Measurements from ENCODE around the gene ABHD12.

Gene ABHD12

GRCh38 chr20:25256226-25256859, 134.3 kb downstream of the ABHD12 start:
- Histone ChIP-seq H3K79me2 (ENCODE audit: insufficient read depth, low read length) (peaks cover 22% of the 10 kb centered on the region), H3K9ac (ENCODE audit: low read length) (no peak overlapping the region), H3K4me3 (ENCODE audit: low read depth, low read length, poor library complexity, severe bottlenecking) (no peak overlapping the region), H3K4me2 (ENCODE audit: low read length) (no peak overlapping the region), H3K9me3 (ENCODE audit: low read length) (no peaks in the 10 kb centered on the region), H3K27me3 (ENCODE audit: insufficient read depth, low read length) (no peaks in the 10 kb centered on the region), H3K9me2 (ENCODE audit: low read depth, low read length) (no peaks in the 10 kb centered on the region), H3K27ac (ENCODE audit: low read depth, low read length, poor library complexity, severe bottlenecking) (no peak overlapping the region), H3F3A (ENCODE audit: insufficient read depth, low read length) (no peaks in the 10 kb centered on the region), H4K20me1 (ENCODE audit: insufficient read depth, low read length) (no peaks in the 10 kb centered on the region), H3K4me1 (ENCODE audit: insufficient read depth, low read length, severe bottlenecking) (no peaks in the 10 kb centered on the region), H2AFZ (ENCODE audit: low read length) (no peak overlapping the region), H3K36me3 (ENCODE audit: insufficient read depth, low read length) (peaks cover 25% of the 10 kb centered on the region)
- TF ChIP-seq CTCF (IDR thresholded peaks at IDR 0.05; ENCODE audit: low read length): no peak
- no peak for TF ChIP-seq EZH2 (IDR thresholded peaks at IDR 0.05; ENCODE audit: borderline replicate concordance, low read length)

GRCh38 chr20:25254986-25255680, 135.5 kb downstream of the ABHD12 start:
- H3K36me3 ChIP-seq (ENCODE audit: insufficient read depth, low read length): peaks cover 14% of the 10 kb centered on the region
- H3K4me2 ChIP-seq (ENCODE audit: low read length): no peak overlapping the region
- H3K9ac ChIP-seq (ENCODE audit: low read length): no peak overlapping the region
- no peaks in the 10 kb centered on the region for H3K9me2 ChIP-seq (ENCODE audit: low read depth, low read length)
- peaks cover 34% of the 10 kb centered on the region for H3K79me2 ChIP-seq (ENCODE audit: insufficient read depth, low read length)
- H3K4me3 ChIP-seq (ENCODE audit: low read depth, low read length, poor library complexity, severe bottlenecking): no peak overlapping the region
- H3K4me1 ChIP-seq (ENCODE audit: insufficient read depth, low read length, severe bottlenecking): peaks cover 9% of the 10 kb centered on the region
- TF ChIP-seq EZH2 (IDR thresholded peaks at IDR 0.05; ENCODE audit: borderline replicate concordance, low read length) (no peak), CTCF (IDR thresholded peaks at IDR 0.05; ENCODE audit: low read length) (no peak)
- no peaks in the 10 kb centered on the region for H3K9me3 ChIP-seq (ENCODE audit: low read length)
- no peak overlapping the region for H2AFZ ChIP-seq (ENCODE audit: low read length)
- no peaks in the 10 kb centered on the region for H3F3A ChIP-seq (ENCODE audit: insufficient read depth, low read length)
- H4K20me1 ChIP-seq (ENCODE audit: insufficient read depth, low read length): no peaks in the 10 kb centered on the region
- H3K27ac ChIP-seq (ENCODE audit: low read depth, low read length, poor library complexity, severe bottlenecking): no peak overlapping the region
- H3K27me3 ChIP-seq (ENCODE audit: insufficient read depth, low read length): no peaks in the 10 kb centered on the region

- peaks cover 38% of the 10 kb centered on the region for H3K79me2 ChIP-seq (ENCODE audit: insufficient read depth, low read length)
These were observed 136.1 kb downstream of the ABHD12 start for GRCh38 chr20:25254571-25254970.

More at GRCh38 chr20:25254571-25254970, 136.1 kb downstream of the ABHD12 start:
- Histone ChIP-seq H3F3A (ENCODE audit: insufficient read depth, low read length) (no peaks in the 10 kb centered on the region), H3K4me2 (ENCODE audit: low read length) (no peak overlapping the region), H4K20me1 (ENCODE audit: insufficient read depth, low read length) (no peaks in the 10 kb centered on the region), H3K4me1 (ENCODE audit: insufficient read depth, low read length, severe bottlenecking) (peaks cover 14% of the 10 kb centered on the region), H3K9ac (ENCODE audit: low read length) (no peak overlapping the region), H3K4me3 (ENCODE audit: low read depth, low read length, poor library complexity, severe bottlenecking) (no peak overlapping the region), H3K36me3 (ENCODE audit: insufficient read depth, low read length) (peaks cover 9% of the 10 kb centered on the region), H3K9me2 (ENCODE audit: low read depth, low read length) (no peaks in the 10 kb centered on the region), H3K27ac (ENCODE audit: low read depth, low read length, poor library complexity, severe bottlenecking) (no peak overlapping the region), H2AFZ (ENCODE audit: low read length) (no peak overlapping the region), H3K27me3 (ENCODE audit: insufficient read depth, low read length) (no peaks in the 10 kb centered on the region), H3K9me3 (ENCODE audit: low read length) (no peaks in the 10 kb centered on the region)
- no peak for TF ChIP-seq CTCF (IDR thresholded peaks at IDR 0.05; ENCODE audit: low read length)
- TF ChIP-seq EZH2 (IDR thresholded peaks at IDR 0.05; ENCODE audit: borderline replicate concordance, low read length): no peak

Measured in OCI-LY1 (cell line).